Sigmoid colon (tissue), 4 donors: ENCODE measurements around the gene SERPINB10.

ENCODE experiments used
- EP300 ChIP-seq, 4 donors: sonication (generic); formaldehyde crosslinking; IDR thresholded peaks; one replicate each; pipeline ENCODE4 v1.6.1; 2017; ENCODE audit warnings: antibody characterized with exemption in 4 of 4
- POLR2A ChIP-seq, 2 donors: fragments of 450-650 bp; IDR thresholded peaks; one replicate each; pipeline ENCODE4 v1.6.1; 2016; ENCODE audit warnings: antibody characterized with exemption in 2 of 2, mild to moderate bottlenecking in 2 of 2, moderate library complexity in 2 of 2
- POLR2AphosphoS5 ChIP-seq, 4 donors: sonication (generic); formaldehyde crosslinking; IDR thresholded peaks; one replicate each; pipeline ENCODE4 v1.6.1; 2017; ENCODE audit warnings: antibody characterized with exemption in 4 of 4
- TF ChIP-seq, protein P1 (sequence below), 4 experiments: fragments of 450-650 bp in 3 of 4; fragments of 200-600 bp in 1 of 4; IDR thresholded peaks; one replicate each; pipeline ENCODE4 v1.5.1; 2016 to 2019; ENCODE audit warnings: antibody characterized with exemption in 4 of 4, mild to moderate bottlenecking in 3 of 4, moderate library complexity in 2 of 4

DNA sequence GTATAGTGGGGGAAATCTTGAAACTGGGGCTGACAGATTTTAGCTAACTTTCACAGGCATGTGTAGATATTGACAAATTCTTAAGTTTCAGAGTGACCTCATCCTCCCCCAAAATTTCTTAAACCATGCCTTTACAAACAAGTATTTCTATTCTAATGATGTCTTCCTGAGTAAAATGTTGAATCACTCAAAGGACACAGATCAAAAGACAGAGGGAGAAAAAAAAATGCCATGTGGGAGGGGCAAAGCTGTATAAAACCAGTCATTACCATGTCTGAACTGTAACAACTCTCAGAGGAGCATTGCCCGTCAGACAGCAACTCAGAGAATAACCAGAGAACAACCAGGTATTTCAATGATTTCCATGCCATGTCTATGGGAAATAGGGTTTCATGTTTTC lies 20.3 kb upstream of the SERPINB10 start, which contains the start of gene SERPINB2:
- TF ChIP-seq POLR2AphosphoS5 (IDR thresholded peaks at IDR 0.05) (no peak), EP300 (IDR thresholded peaks at IDR 0.05) (no peak), POLR2A (IDR thresholded peaks at IDR 0.05) (no peak)
- TF ChIP-seq, protein P1, sequence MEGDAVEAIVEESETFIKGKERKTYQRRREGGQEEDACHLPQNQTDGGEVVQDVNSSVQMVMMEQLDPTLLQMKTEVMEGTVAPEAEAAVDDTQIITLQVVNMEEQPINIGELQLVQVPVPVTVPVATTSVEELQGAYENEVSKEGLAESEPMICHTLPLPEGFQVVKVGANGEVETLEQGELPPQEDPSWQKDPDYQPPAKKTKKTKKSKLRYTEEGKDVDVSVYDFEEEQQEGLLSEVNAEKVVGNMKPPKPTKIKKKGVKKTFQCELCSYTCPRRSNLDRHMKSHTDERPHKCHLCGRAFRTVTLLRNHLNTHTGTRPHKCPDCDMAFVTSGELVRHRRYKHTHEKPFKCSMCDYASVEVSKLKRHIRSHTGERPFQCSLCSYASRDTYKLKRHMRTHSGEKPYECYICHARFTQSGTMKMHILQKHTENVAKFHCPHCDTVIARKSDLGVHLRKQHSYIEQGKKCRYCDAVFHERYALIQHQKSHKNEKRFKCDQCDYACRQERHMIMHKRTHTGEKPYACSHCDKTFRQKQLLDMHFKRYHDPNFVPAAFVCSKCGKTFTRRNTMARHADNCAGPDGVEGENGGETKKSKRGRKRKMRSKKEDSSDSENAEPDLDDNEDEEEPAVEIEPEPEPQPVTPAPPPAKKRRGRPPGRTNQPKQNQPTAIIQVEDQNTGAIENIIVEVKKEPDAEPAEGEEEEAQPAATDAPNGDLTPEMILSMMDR (IDR thresholded peaks at IDR 0.05) = no peak
